Measurements from ENCODE around the gene GASK1B. TPM values are rescaled to one million over a fixed set of nuclear protein-coding genes. Genes with fewer than 3 reads are reported as not detected.

The GASK1B gene
- total and polyA plus RNA-seq, 2 of the 4 experiments (the other 2 are of a cell fraction): 4.1 to 5.4 TPM

DNA sequence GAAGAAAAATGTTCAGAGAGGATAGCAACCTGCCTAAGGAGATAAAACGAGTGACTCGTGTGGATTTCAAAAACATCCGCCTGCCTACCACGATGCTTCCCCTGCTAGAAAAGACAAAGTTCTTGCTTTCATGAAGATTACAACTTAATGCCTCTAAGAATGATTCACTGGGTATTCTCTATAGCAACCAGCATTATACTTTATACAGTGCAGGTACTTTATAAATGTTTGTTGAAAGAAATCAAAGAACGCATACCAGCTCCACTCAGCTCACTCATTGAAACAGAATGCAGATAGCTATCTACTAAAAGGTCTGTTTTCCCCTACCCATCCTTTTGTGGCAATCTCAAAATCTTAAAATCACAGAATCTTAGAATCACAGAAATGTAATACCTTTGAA, 33.7 kb downstream of the GASK1B start:
- intact Hi-C loops (cut with micrococcal nuclease): no loop called here
- H2BK15ac ChIP-seq (ENCODE audit: low read depth, low read length): no peak overlapping the region
- H3K18ac ChIP-seq (ENCODE audit: low read depth, low read length): no peak overlapping the region
- no peak overlapping the region for H3K4ac ChIP-seq (ENCODE audit: low read depth, low read length)
- H2AFZ ChIP-seq (replicated peaks; ENCODE audit: low read length, poor library complexity): no peak overlapping the region
- no peak overlapping the region for H3K4me2 ChIP-seq (ENCODE audit: low read depth, low read length)
- no peaks in the 10 kb centered on the region for H3K27me3 ChIP-seq (ENCODE audit: control insufficient read depth, insufficient read depth, low read length)
- H3K9ac ChIP-seq (ENCODE audit: low read depth, low read length): no peak overlapping the region
- in situ Hi-C loops (cut with MboI; ENCODE audit: low sequenced_read_pairs): no loop called here
- POLR2A ChIA-PET (ENCODE audit: unreplicated experiment): no interaction called here
- H2BK120ac ChIP-seq (ENCODE audit: low read depth, low read length): no peak overlapping the region
- no peak overlapping the region for H2BK5ac ChIP-seq (ENCODE audit: low read depth, low read length, poor library complexity, severe bottlenecking)
- H3K56ac ChIP-seq (ENCODE audit: extremely low read depth, insufficient read depth, low read length): no peak overlapping the region
- TF ChIP-seq RAD21 (IDR thresholded peaks at IDR 0.05; ENCODE audit: low read length) (no peak), NFE2L2 (IDR thresholded peaks at IDR 0.05; ENCODE audit: low read depth, low read length) (no peak), SMC3 (IDR thresholded peaks at IDR 0.05; ENCODE audit: low read depth, low read length) (no peak), BHLHE40 (IDR thresholded peaks at IDR 0.05; ENCODE audit: low read depth, low read length) (no peak), MAFK (IDR thresholded peaks at IDR 0.05; ENCODE audit: low read depth, low read length) (no peak), USF2 (IDR thresholded peaks at IDR 0.05; ENCODE audit: low read depth, low read length) (no peak), RFX5 (IDR thresholded peaks at IDR 0.05; ENCODE audit: low read depth, low read length) (no peak), POLR2A (IDR thresholded peaks at IDR 0.05; ENCODE audit: low read depth, low read length) (no peak), MXI1 (IDR thresholded peaks at IDR 0.05; ENCODE audit: borderline replicate concordance, low read depth, low read length) (no peak), CEBPB (IDR thresholded peaks at IDR 0.05; ENCODE audit: low read depth, low read length) (no peak)
- no CpG with 5 or more reads among the region's 5 CpGs for WGBS, 2 experiments (ENCODE audit: extremely low coverage in 2 of 2, insufficient read length in 1 of 2)
- H3K36me3 ChIP-seq (ENCODE audit: control insufficient read depth, insufficient read depth, low read length): no peaks in the 10 kb centered on the region
- H2AK5ac ChIP-seq (ENCODE audit: low read depth, low read length): no peak overlapping the region
- DNase-seq (peak; percentile 45), ATAC-seq (ENCODE audit: low read depth) (peak; percentile 65)
- no peak overlapping the region for H2BK20ac ChIP-seq (ENCODE audit: low read depth, low read length)
- no peaks in the 10 kb centered on the region for H3K9me1 ChIP-seq (ENCODE audit: insufficient read depth, low read length)
- CTCF ChIA-PET: no interaction called here
- no peaks in the 10 kb centered on the region for H4K20me1 ChIP-seq (ENCODE audit: insufficient read depth, low read length)
- no peaks in the 10 kb centered on the region for H3K9me3 ChIP-seq (ENCODE audit: control insufficient read depth, insufficient read depth, low read length)
- no peak overlapping the region for H3K27ac ChIP-seq (ENCODE audit: insufficient read depth, low read length)
- H4K5ac ChIP-seq (ENCODE audit: low read depth, low read length): no peak overlapping the region
- 0 out of 2 replicates have a peak, but pooled peaks cover 2% of the 10 kb centered on the region for H3K4me1 ChIP-seq (ENCODE audit: control insufficient read depth, insufficient read depth, low read length)
- H3K14ac ChIP-seq (replicated peaks; ENCODE audit: low read depth, low read length): no peak overlapping the region
- BruUV-seq (replicated peaks): no TSS peak
- H4K8ac ChIP-seq (ENCODE audit: low read depth in 2 of 2, low read length in 2 of 2): no peak overlapping the region
- no peak overlapping the region for H4K91ac ChIP-seq (ENCODE audit: insufficient read depth, low read depth, low read length)
- no peak overlapping the region for H3K4me3 ChIP-seq (ENCODE audit: insufficient read depth, low read depth, low read length)
- no peak overlapping the region for H3K23ac ChIP-seq (ENCODE audit: low read depth, low read length)
- no peak overlapping the region for H2AK9ac ChIP-seq (replicated peaks; ENCODE audit: low read depth, low read length, poor library complexity)
- no peaks in the 10 kb centered on the region for H3K79me1 ChIP-seq (ENCODE audit: low read depth in 1 of 2, low read length in 2 of 2)
- dilution Hi-C loops (cut with HindIII; ENCODE audit: low sequenced_read_pairs, unreplicated experiment): no loop called here
